GM12874 (cell line): ENCODE data around the gene PRPF18.

Experiments
- CTCF ChIP-seq: IDR thresholded peaks from 2 replicates; pipeline ENCODE4 v1.5.1; 2011; ENCODE audit warnings: low read depth, mild to moderate bottlenecking, control low read depth, low read length, moderate library complexity; ENCODE audit not compliant: insufficient read depth

The PRPF18 gene

GRCh38 chr10:13608246-13608853 is 21.6 kb downstream of the PRPF18 start:
- TF ChIP-seq CTCF: no peak

- no peak for TF ChIP-seq CTCF
Measured at GRCh38 chr10:13612654-13613373, 26.0 kb downstream of the PRPF18 start.

- 0 out of 2 replicates have a peak, but pooled peaks have one; percentile 8 for TF ChIP-seq CTCF
Measured at GRCh38 chr10:13613519-13613918, 26.8 kb downstream of the PRPF18 start.

GRCh38 chr10:13614530-13615332 is 28.0 kb downstream of the PRPF18 start:
- no peak for TF ChIP-seq CTCF

GRCh38 chr10:13615650-13616300 is 29.0 kb downstream of the PRPF18 start:
- no peak for TF ChIP-seq CTCF

- no peak for TF ChIP-seq CTCF
Measured at GRCh38 chr10:13617116-13617515, 30.4 kb downstream of the PRPF18 start.

- no peak for TF ChIP-seq CTCF
Measured at GRCh38 chr10:13621931-13622330, 35.2 kb downstream of the PRPF18 start.
